Inflammatory macrophage treated with lipopolysaccharide for 4 hours (primary cell): ENCODE results near the gene PPM1A.

ENCODE experiments used
- DNase-seq: peaks from one replicate; pipeline ENCODE4 v3.0.0-alpha.2; 2020

Gene PPM1A

GRCh38 chr14:60229614-60230013 lies 19.4 kb upstream of the PPM1A start:
- no peak for DNase-seq

- DNase-seq, result no peak
Observed at GRCh38 chr14:60232185-60232584, 16.8 kb upstream of the PPM1A start.

- no peak for DNase-seq
Observed at GRCh38 chr14:60233251-60233650, 15.8 kb upstream of the PPM1A start.

GRCh38 chr14:60233891-60234290 lies 15.1 kb upstream of the PPM1A start:
- DNase-seq, result no peak

GRCh38 chr14:60235440-60235839 lies 13.6 kb upstream of the PPM1A start:
- no peak for DNase-seq

- DNase-seq, result no peak
Observed at GRCh38 chr14:60238955-60239354, 10.1 kb upstream of the PPM1A start.

GRCh38 chr14:60240139-60240856 lies 8.7 kb upstream of the PPM1A start:
- DNase-seq, result no peak

- peak; percentile 25 for DNase-seq
Observed at GRCh38 chr14:60241091-60241490, 7.9 kb upstream of the PPM1A start.

GRCh38 chr14:60242429-60242828 lies 6.6 kb upstream of the PPM1A start:
- DNase-seq, result peak; percentile 58

GRCh38 chr14:60245380-60246177 lies 3.4 kb upstream of the PPM1A start:
- DNase-seq, result no peak

GRCh38 chr14:60247994-60248696 lies 876 bp upstream of the PPM1A start:
- DNase-seq, result peak; percentile 90

GRCh38 chr14:60249321-60250256 lies 568 bp downstream of the PPM1A start:
- peak; percentile 59 for DNase-seq

- DNase-seq, result no peak
Observed at GRCh38 chr14:60250257-60251035, 1.4 kb downstream of the PPM1A start.

- no peak for DNase-seq
Observed at GRCh38 chr14:60251877-60252276, 2.9 kb downstream of the PPM1A start.

GRCh38 chr14:60252630-60253029 lies 3.6 kb downstream of the PPM1A start:
- no peak for DNase-seq

- no peak for DNase-seq
Observed at GRCh38 chr14:60253649-60254048, 4.6 kb downstream of the PPM1A start.

- DNase-seq, result no peak
Observed at GRCh38 chr14:60254176-60254575, 5.2 kb downstream of the PPM1A start.

- DNase-seq, result no peak
Observed at GRCh38 chr14:60257865-60258264, 8.8 kb downstream of the PPM1A start.

GRCh38 chr14:60265163-60265562 lies 16.1 kb downstream of the PPM1A start:
- no peak for DNase-seq

GRCh38 chr14:60266021-60266937 lies 17.3 kb downstream of the PPM1A start:
- DNase-seq, result peak; percentile 17

- DNase-seq, result no peak
Observed at GRCh38 chr14:60272177-60272576, 23.2 kb downstream of the PPM1A start.
